Measurements from ENCODE around the gene TRAIP. TPM values are rescaled to one million over a fixed set of nuclear protein-coding genes. Genes with fewer than 3 reads are reported as not detected.

The TRAIP gene
- total and polyA plus RNA-seq, 5 donors from 2014 or later: 0.52 to 7.9 (median 2.4) TPM

DNA sequence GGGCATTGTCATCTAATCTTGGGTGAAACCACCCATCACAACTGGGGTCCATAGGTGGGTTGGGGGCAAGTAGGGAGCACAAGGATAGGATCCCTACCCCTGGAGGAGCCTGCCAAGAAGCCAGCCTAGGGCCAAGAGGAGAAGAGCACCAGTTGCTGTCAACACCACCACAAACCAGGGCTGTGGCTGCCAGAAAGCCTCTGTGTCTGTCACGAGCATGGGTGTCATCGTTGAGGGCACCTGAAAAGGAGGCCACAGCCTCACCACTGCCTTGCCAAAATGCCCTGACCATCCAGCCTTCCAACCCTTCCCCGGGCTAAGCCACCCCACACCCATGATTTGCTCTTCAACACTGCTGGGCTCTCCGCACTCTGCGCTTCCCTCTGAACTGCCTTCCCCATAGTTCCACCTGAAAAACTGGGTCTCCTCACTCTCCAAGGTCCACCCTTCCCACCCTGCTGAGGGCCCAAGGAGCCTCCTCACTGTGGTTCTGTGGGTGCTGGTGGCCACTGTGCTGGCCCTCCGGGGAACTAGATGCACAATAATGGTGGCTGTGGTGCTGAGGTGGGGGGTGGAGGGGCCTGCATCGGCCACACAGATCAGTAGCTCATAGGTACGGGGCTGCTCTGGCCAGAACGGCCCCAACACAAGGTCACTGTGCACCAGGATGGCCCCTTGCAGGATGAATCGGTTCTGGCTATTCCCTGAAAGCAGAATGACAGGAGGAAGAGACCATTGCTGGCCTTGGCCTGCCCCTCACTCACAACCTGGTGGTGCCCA lies 63.8 kb downstream of the TRAIP start:
- Mint-ChIP-seq H3K36me3 (no peaks in the 10 kb centered on the region), H3K4me1 (peaks cover 0 to 19% (median 3%) of the 10 kb centered on the region in 4 donors), H3K27me3 (peaks cover 47% of the 10 kb centered on the region), H3K4me3 (no peak overlapping the region), H3K9me3 (peaks cover 0 to 1% (median 0%) of the 10 kb centered on the region in 7 donors), H3K27ac (no peak overlapping the region)
- DNase-seq: no peak
- H3K36me3 ChIP-seq (ENCODE audit: control insufficient read depth, insufficient read depth, low read length): no peaks in the 10 kb centered on the region
- no peak for ATAC-seq (ENCODE audit: low read depth in 2 of 2)
- H3K4me3 ChIP-seq (ENCODE audit: low read depth, low read length): no peak overlapping the region
- H3K27ac ChIP-seq (ENCODE audit: insufficient read depth, low read length, poor library complexity, severe bottlenecking): no peak overlapping the region
- H3K27me3 ChIP-seq (ENCODE audit: control insufficient read depth, insufficient read depth, low read length): no peaks in the 10 kb centered on the region
- no peaks in the 10 kb centered on the region for H3K9me3 ChIP-seq (ENCODE audit: control insufficient read depth in 2 of 2, low read length in 2 of 2)
- H3K4me1 ChIP-seq (ENCODE audit: control insufficient read depth, insufficient read depth, low read length, poor library complexity, severe bottlenecking): no peaks in the 10 kb centered on the region

DNA sequence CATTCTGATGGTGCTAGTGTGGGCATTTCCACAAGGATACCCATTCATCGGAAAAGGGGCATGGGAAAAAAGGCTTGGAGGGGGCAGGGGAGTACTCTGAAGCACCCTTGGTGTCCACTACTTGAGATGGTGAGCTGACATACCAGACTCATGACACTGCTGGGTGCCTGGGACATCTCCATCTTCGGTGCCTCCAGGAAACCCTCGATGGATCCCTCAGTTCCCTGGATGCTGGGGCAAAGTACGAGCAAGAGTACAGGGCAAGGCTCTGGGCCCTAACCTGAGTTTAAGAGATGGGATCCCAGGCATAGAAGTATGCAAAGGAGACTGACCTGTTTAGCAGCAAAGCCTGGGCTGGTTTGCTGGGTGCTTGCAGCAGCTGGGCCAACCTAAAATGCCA lies 64.8 kb downstream of the TRAIP start:
- H3K27ac Mint-ChIP-seq: no peak overlapping the region
- peaks cover 43% of the 10 kb centered on the region for H3K27me3 Mint-ChIP-seq
- Histone ChIP-seq H3K27me3 (ENCODE audit: control insufficient read depth, insufficient read depth, low read length) (no peaks in the 10 kb centered on the region), H3K9me3 (ENCODE audit: control insufficient read depth in 2 of 2, low read length in 2 of 2) (no peaks in the 10 kb centered on the region), H3K4me3 (ENCODE audit: low read depth, low read length) (no peak overlapping the region), H3K4me1 (ENCODE audit: control insufficient read depth, insufficient read depth, low read length, poor library complexity, severe bottlenecking) (peaks cover 9% of the 10 kb centered on the region), H3K36me3 (ENCODE audit: control insufficient read depth, insufficient read depth, low read length) (no peaks in the 10 kb centered on the region), H3K27ac (ENCODE audit: insufficient read depth, low read length, poor library complexity, severe bottlenecking) (no peak overlapping the region)
- no peaks in the 10 kb centered on the region for H3K36me3 Mint-ChIP-seq
- H3K4me1 Mint-ChIP-seq: peaks cover 2 to 24% (median 8%) of the 10 kb centered on the region in 4 donors
- H3K9me3 Mint-ChIP-seq: peaks cover 0 to 1% (median 0%) of the 10 kb centered on the region in 7 donors
- DNase-seq: no peak
- no peak for ATAC-seq (ENCODE audit: low read depth in 2 of 2)
- no peak overlapping the region for H3K4me3 Mint-ChIP-seq

- Histone ChIP-seq H3K27ac (ENCODE audit: insufficient read depth, low read length, poor library complexity, severe bottlenecking) (no peak overlapping the region), H3K27me3 (ENCODE audit: control insufficient read depth, insufficient read depth, low read length) (no peaks in the 10 kb centered on the region), H3K4me3 (ENCODE audit: low read depth, low read length) (no peak overlapping the region), H3K4me1 (ENCODE audit: control insufficient read depth, insufficient read depth, low read length, poor library complexity, severe bottlenecking) (peaks cover 9% of the 10 kb centered on the region), H3K9me3 (ENCODE audit: control insufficient read depth in 2 of 2, low read length in 2 of 2) (no peaks in the 10 kb centered on the region), H3K36me3 (ENCODE audit: control insufficient read depth, insufficient read depth, low read length) (no peaks in the 10 kb centered on the region)
- ATAC-seq (ENCODE audit: low read depth in 2 of 2): no peak
- H3K27ac Mint-ChIP-seq: peak overlapping the region in 1 of 3 donors; percentile 26
- no peak for DNase-seq
- peaks cover 42% of the 10 kb centered on the region for H3K27me3 Mint-ChIP-seq
- peaks cover 3 to 26% (median 9%) of the 10 kb centered on the region in 4 donors for H3K4me1 Mint-ChIP-seq
- peak overlapping the region in 2 of 4 donors; percentile 84 to 86 for H3K4me3 Mint-ChIP-seq
- peaks cover 0 to 1% (median 0%) of the 10 kb centered on the region in 7 donors for H3K9me3 Mint-ChIP-seq
- no peaks in the 10 kb centered on the region for H3K36me3 Mint-ChIP-seq
Measured at GRCh38 chr3:49790626-49791411, 65.5 kb downstream of the TRAIP start.

DNA sequence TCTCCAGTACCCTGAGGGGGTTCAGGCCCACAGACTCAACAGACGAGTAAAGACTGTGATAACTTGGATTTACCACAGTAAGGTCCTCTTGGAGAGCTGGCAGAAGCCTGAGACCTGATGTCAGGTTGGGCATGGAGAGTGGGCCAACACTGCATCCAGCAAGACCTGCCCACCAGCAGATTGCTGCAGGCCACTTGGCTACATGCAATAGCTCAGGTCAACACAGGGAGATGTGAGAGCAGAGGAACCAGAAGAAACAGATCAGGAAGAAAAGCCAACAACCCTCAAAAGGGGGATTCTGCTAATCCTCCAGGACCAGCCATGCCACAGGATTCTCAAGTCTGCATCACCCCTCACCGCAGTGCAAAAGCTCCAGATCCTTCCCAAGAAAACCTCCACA lies 68.3 kb downstream of the TRAIP start:
- Mint-ChIP-seq H3K4me3 (peak overlapping the region in 1 of 4 donors; percentile 43), H3K27ac (no peak overlapping the region), H3K4me1 (peaks cover 9 to 44% (median 25%) of the 10 kb centered on the region in 4 donors), H3K36me3 (peaks cover 13% of the 10 kb centered on the region), H3K9me3 (peaks cover 0 to 1% (median 0%) of the 10 kb centered on the region in 7 donors), H3K27me3 (peaks cover 37% of the 10 kb centered on the region)
- Histone ChIP-seq H3K27me3 (ENCODE audit: control insufficient read depth, insufficient read depth, low read length) (no peaks in the 10 kb centered on the region), H3K36me3 (ENCODE audit: control insufficient read depth, insufficient read depth, low read length) (peaks cover 6% of the 10 kb centered on the region), H3K9me3 (ENCODE audit: control insufficient read depth in 2 of 2, low read length in 2 of 2) (no peaks in the 10 kb centered on the region), H3K4me1 (ENCODE audit: control insufficient read depth, insufficient read depth, low read length, poor library complexity, severe bottlenecking) (peaks cover 27% of the 10 kb centered on the region), H3K27ac (ENCODE audit: insufficient read depth, low read length, poor library complexity, severe bottlenecking) (no peak overlapping the region), H3K4me3 (ENCODE audit: low read depth, low read length) (no peak overlapping the region)
- DNase-seq (no peak), ATAC-seq (ENCODE audit: low read depth in 2 of 2) (no peak)

GRCh38 chr3:49787536-49787935 lies 68.8 kb downstream of the TRAIP start:
- Mint-ChIP-seq H3K4me3 (peak overlapping the region; percentile 93 to 99 (median 96)), H3K27me3 (peaks cover 32% of the 10 kb centered on the region), H3K36me3 (peaks cover 13% of the 10 kb centered on the region), H3K9me3 (peaks cover 0 to under 1% (median 0%) of the 10 kb centered on the region in 7 donors), H3K4me1 (peaks cover 9 to 42% (median 26%) of the 10 kb centered on the region in 4 donors), H3K27ac (peak overlapping the region in 2 of 3 donors; percentile 100)
- Histone ChIP-seq H3K27ac (ENCODE audit: insufficient read depth, low read length, poor library complexity, severe bottlenecking) (no peak overlapping the region), H3K36me3 (ENCODE audit: control insufficient read depth, insufficient read depth, low read length) (peaks cover 6% of the 10 kb centered on the region), H3K4me1 (ENCODE audit: control insufficient read depth, insufficient read depth, low read length, poor library complexity, severe bottlenecking) (peaks cover 28% of the 10 kb centered on the region), H3K4me3 (ENCODE audit: low read depth, low read length) (no peak overlapping the region), H3K27me3 (ENCODE audit: control insufficient read depth, insufficient read depth, low read length) (no peaks in the 10 kb centered on the region), H3K9me3 (ENCODE audit: control insufficient read depth in 2 of 2, low read length in 2 of 2) (no peaks in the 10 kb centered on the region)
- DNase-seq (no peak), ATAC-seq (ENCODE audit: low read depth in 2 of 2) (no peak)

GRCh38 chr3:49787182-49787464 lies 69.2 kb downstream of the TRAIP start:
- DNase-seq: no peak
- Mint-ChIP-seq H3K9me3 (no peaks in the 10 kb centered on the region), H3K27ac (peak overlapping the region in 2 of 3 donors; percentile 100), H3K27me3 (peaks cover 29% of the 10 kb centered on the region), H3K4me3 (peak overlapping the region; percentile 93 to 99 (median 96)), H3K36me3 (peaks cover 13% of the 10 kb centered on the region), H3K4me1 (peaks cover 9 to 46% (median 26%) of the 10 kb centered on the region in 4 donors)
- Histone ChIP-seq H3K4me3 (ENCODE audit: low read depth, low read length) (peak overlapping the region; percentile 73), H3K4me1 (ENCODE audit: control insufficient read depth, insufficient read depth, low read length, poor library complexity, severe bottlenecking) (peaks cover 31% of the 10 kb centered on the region), H3K27me3 (ENCODE audit: control insufficient read depth, insufficient read depth, low read length) (no peaks in the 10 kb centered on the region), H3K36me3 (ENCODE audit: control insufficient read depth, insufficient read depth, low read length) (peaks cover 6% of the 10 kb centered on the region), H3K9me3 (ENCODE audit: control insufficient read depth in 2 of 2, low read length in 2 of 2) (no peaks in the 10 kb centered on the region), H3K27ac (ENCODE audit: insufficient read depth, low read length, poor library complexity, severe bottlenecking) (peak overlapping the region; percentile 92)
- no peak for ATAC-seq (ENCODE audit: low read depth in 2 of 2)

DNA sequence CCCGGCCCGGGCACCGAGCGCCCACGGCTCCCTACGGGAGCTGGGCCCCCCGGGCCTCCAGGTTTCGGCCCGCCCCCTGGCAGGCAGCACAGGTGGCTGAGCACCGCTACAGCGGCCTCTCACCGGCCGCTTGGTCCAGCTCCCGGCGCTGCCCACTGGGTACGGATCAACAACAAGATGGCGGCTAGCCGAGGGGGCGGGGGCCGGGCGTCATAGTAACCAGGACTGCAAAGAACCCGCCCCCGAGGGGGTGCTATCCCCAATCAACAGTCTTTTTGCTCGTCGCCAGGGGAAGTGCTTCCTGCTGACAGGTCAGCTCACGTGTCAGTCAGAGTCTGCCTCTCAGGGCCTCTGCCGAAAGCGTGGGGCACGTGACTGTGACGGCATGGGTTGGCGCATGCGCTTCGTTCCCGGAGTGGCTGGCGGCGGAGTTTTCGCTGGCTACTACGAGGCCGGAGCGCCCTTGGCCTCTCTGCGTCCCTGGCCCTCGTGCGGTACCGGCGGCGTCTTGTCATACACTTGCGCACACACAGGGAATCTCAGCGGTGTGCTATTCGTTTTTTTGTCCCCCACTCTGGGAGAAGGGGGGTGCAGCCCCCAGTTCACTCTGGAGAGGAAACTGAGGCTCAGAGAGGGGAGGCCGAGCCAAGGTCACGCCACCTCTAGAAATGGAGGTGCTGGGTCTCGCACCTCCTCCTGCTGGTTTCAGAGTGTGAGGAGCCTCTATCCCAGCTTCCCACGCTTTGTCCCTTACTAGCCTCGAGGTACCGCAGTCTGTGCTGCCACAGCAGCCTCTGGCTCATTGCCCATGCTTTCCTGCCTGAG lies 69.8 kb downstream of the TRAIP start, which contains the start of gene IP6K1:
Gene IP6K1 (minus strand): TSS at position 186 of the 825 bp plus-strand sequence. CDS start 38,502 bp downstream, outside the sequence.
- Histone ChIP-seq H3K4me1 (ENCODE audit: control insufficient read depth, insufficient read depth, low read length, poor library complexity, severe bottlenecking) (peaks cover 31% of the 10 kb centered on the region), H3K27ac (ENCODE audit: insufficient read depth, low read length, poor library complexity, severe bottlenecking) (peak within 1 kb of the TSS; percentile 92), H3K4me3 (ENCODE audit: low read depth, low read length) (peak within 1 kb of the TSS; percentile 91), H3K9me3 (ENCODE audit: control insufficient read depth in 2 of 2, low read length in 2 of 2) (no peaks in the 10 kb centered on the region), H3K27me3 (ENCODE audit: control insufficient read depth, insufficient read depth, low read length) (no peaks in the 10 kb centered on the region), H3K36me3 (ENCODE audit: control insufficient read depth, insufficient read depth, low read length) (peaks cover 9% of the 10 kb centered on the region)
- Mint-ChIP-seq H3K36me3 (peaks cover 13% of the 10 kb centered on the region), H3K27ac (peak within 1 kb of the TSS; percentile 98 to 100 (median 100)), H3K9me3 (no peaks in the 10 kb centered on the region), H3K4me1 (peaks cover 9 to 48% (median 27%) of the 10 kb centered on the region in 4 donors), H3K4me3 (peak within 1 kb of the TSS; percentile 93 to 99 (median 96)), H3K27me3 (peaks cover 29% of the 10 kb centered on the region)
- peak; percentile 100 for ATAC-seq (ENCODE audit: low read depth in 2 of 2)
- peak; percentile 99 to 100 (median 100) for DNase-seq
